ENCODE measurements around the gene ZSCAN5C. TPM values are rescaled to one million over a fixed set of nuclear protein-coding genes. Genes with fewer than 3 reads are reported as not detected.

Gene ZSCAN5C
- polyA plus RNA-seq, 5 donors, result not detected

Other genes with a start within 250 kb of the ZSCAN5C start
- not detected for gene NLRP5, start 215.5 kb upstream of the ZSCAN5C start, polyA plus RNA-seq (ENCODE audit: insufficient read depth in 1 of 5, insufficient read length in 5 of 5, low replicate concordance in 1 of 5)
- gene ZNF787, start 81.0 kb upstream of the ZSCAN5C start, polyA plus RNA-seq (ENCODE audit: insufficient read depth in 1 of 5, insufficient read length in 5 of 5, low replicate concordance in 1 of 5), result 10 to 100 TPM; 11.0 to 31.7 (median 16.1) TPM
- gene ZNF444, start 61.0 kb upstream of the ZSCAN5C start, polyA plus RNA-seq (ENCODE audit: insufficient read depth in 1 of 5, insufficient read length in 5 of 5, low replicate concordance in 1 of 5), result 10 to 100 TPM; 30.5 to 62.6 (median 51.1) TPM
- not detected for gene GALP, start 26.3 kb upstream of the ZSCAN5C start, polyA plus RNA-seq (ENCODE audit: insufficient read depth in 1 of 5, insufficient read length in 5 of 5, low replicate concordance in 1 of 5)
- gene ZSCAN5B, start 4.5 kb upstream of the ZSCAN5C start, polyA plus RNA-seq (ENCODE audit: insufficient read depth in 1 of 5, insufficient read length in 5 of 5, low replicate concordance in 1 of 5), result under 1 TPM in 2 of 5 donors, not detected in 3; 0.09 to 0.13 TPM
- 1 to 10 TPM; 1.9 to 4.4 (median 3.5) TPM for gene EDDM13, start 70.5 kb downstream of the ZSCAN5C start, polyA plus RNA-seq (ENCODE audit: insufficient read depth in 1 of 5, insufficient read length in 5 of 5, low replicate concordance in 1 of 5)
- gene ZSCAN5A, start 112.6 kb downstream of the ZSCAN5C start, polyA plus RNA-seq (ENCODE audit: insufficient read depth in 1 of 5, insufficient read length in 5 of 5, low replicate concordance in 1 of 5), result 10 to 100 TPM; 13.6 to 16.6 (median 15.2) TPM
- 10 to 100 TPM in 3 of 5 donors, 1 to 10 TPM in 2; 6.7 to 12.2 (median 10.2) TPM for gene ZNF582, start 191.3 kb downstream of the ZSCAN5C start, polyA plus RNA-seq (ENCODE audit: insufficient read depth in 1 of 5, insufficient read length in 5 of 5, low replicate concordance in 1 of 5)
- 10 to 100 TPM in 2 of 5 donors, 1 to 10 TPM in 3; 9.1 to 16.3 (median 9.9) TPM for gene ZNF583, start 202.1 kb downstream of the ZSCAN5C start, polyA plus RNA-seq (ENCODE audit: insufficient read depth in 1 of 5, insufficient read length in 5 of 5, low replicate concordance in 1 of 5)